Measurements from ENCODE around the gene LRSAM1.

GRCh38 chr9:127470662-127471061 lies 19.4 kb downstream of the LRSAM1 start:
- no peak for TF ChIP-seq CTCF (IDR thresholded peaks at IDR 0.05)
- no peak for TF ChIP-seq POLR2A (IDR thresholded peaks at IDR 0.05)

Data from adrenal gland (tissue), 5 donors.